ENCODE results near the gene GNPNAT1.

Gene GNPNAT1

GRCh38 chr14:52783206-52783605, 8.2 kb downstream of the GNPNAT1 start:
- ChIA-PET POLR2A (ENCODE audit: low non-redundant PET) (no interaction called here), CTCF (interaction anchor here (0.6 kb wide), 1 partner anchor 484 kb away, joined by 3 read pairs; no protein-coding TSS in a partner anchor)
- H3K27ac ChIP-seq: no peak overlapping the region
- no peak for TF ChIP-seq CTCF (conservative IDR thresholded peaks at IDR 0.05; ENCODE audit: low read depth)
- no peak for DNase-seq (ENCODE audit: low spot score)

- CTCF ChIA-PET: interaction anchor here (0.6 kb wide), 2 partner anchors 134 to 524 kb away, joined by 3 read pairs; no protein-coding TSS in a partner anchor
- H3K27ac ChIP-seq: no peak overlapping the region
- POLR2A ChIA-PET (ENCODE audit: low non-redundant PET): no interaction called here
- TF ChIP-seq CTCF (conservative IDR thresholded peaks at IDR 0.05; ENCODE audit: low read depth): no peak
- DNase-seq (ENCODE audit: low spot score): no peak
Measured at GRCh38 chr14:52781629-52782028, 9.8 kb downstream of the GNPNAT1 start.

GRCh38 chr14:52780893-52781292, 10.5 kb downstream of the GNPNAT1 start:
- CTCF ChIA-PET: no interaction called here
- H3K27ac ChIP-seq: no peak overlapping the region
- no peak for DNase-seq (ENCODE audit: low spot score)
- POLR2A ChIA-PET (ENCODE audit: low non-redundant PET): no interaction called here
- no peak for TF ChIP-seq CTCF (conservative IDR thresholded peaks at IDR 0.05; ENCODE audit: low read depth)

- H3K27ac ChIP-seq: no peak overlapping the region
- POLR2A ChIA-PET (ENCODE audit: low non-redundant PET): no interaction called here
Measured at GRCh38 chr14:52778702-52779101, 12.7 kb downstream of the GNPNAT1 start.

GRCh38 chr14:52776816-52777215, 14.6 kb downstream of the GNPNAT1 start:
- ChIA-PET CTCF (no interaction called here), POLR2A (ENCODE audit: low non-redundant PET) (no interaction called here)
- TF ChIP-seq CTCF (conservative IDR thresholded peaks at IDR 0.05; ENCODE audit: low read depth): no peak
- H3K27ac ChIP-seq: no peak overlapping the region
- no peak for DNase-seq (ENCODE audit: low spot score)

More at GRCh38 chr14:52778702-52779101, 12.7 kb downstream of the GNPNAT1 start:
- DNase-seq (ENCODE audit: low spot score): no peak
- CTCF ChIA-PET: no interaction called here
- no peak for TF ChIP-seq CTCF (conservative IDR thresholded peaks at IDR 0.05; ENCODE audit: low read depth)

- no peak for TF ChIP-seq CTCF (conservative IDR thresholded peaks at IDR 0.05; ENCODE audit: low read depth)
- CTCF ChIA-PET: interaction anchor here (0.6 kb wide), 1 partner anchor 11 kb away, joined by 3 read pairs; no protein-coding TSS in a partner anchor
- no peak for DNase-seq (ENCODE audit: low spot score)
- no peak overlapping the region for H3K27ac ChIP-seq
- POLR2A ChIA-PET (ENCODE audit: low non-redundant PET): no interaction called here
Measured at GRCh38 chr14:52769887-52770286, 21.5 kb downstream of the GNPNAT1 start.

Data from RWPE1 (cell line).